HCT116 (cell line): Measurements from ENCODE around the gene GCNT2. TPM values are rescaled to one million over a fixed set of nuclear protein-coding genes. Genes with fewer than 3 reads are reported as not detected.

Source experiments
- ATAC-seq: fragments of 200-7000 bp; cut with Tn5 transposase; 2 replicates; pipeline ENCODE4 v1.9.1; 2020; ENCODE audit warnings: mild to moderate bottlenecking, moderate library complexity
- BruUV-seq: library from RNA; stranded (reverse); fragments of 400-500 nt; replicated peaks from 2 replicates; lab custom pipeline; 2021; lab: Mats Ljungman, UMichigan
- CTCF ChIA-PET: fragments of 300-600 bp; sonication (Branson Sonifier 250); formaldehyde crosslinking; loops from one replicate; lab custom pipeline; 2021; ENCODE audit warnings: antibody characterized with exemption; lab: Charles Lee
- POLR2A ChIA-PET: fragments of 300-600, 350-600 bp; sonication (Branson Sonifier 250); formaldehyde crosslinking; loops from one replicate; lab custom pipeline; 2021; ENCODE audit warnings: antibody characterized with exemption; lab: Charles Lee
- RAD21 ChIA-PET, 2 experiments: fragments of 300-600 bp; sonication (Branson Sonifier 250); formaldehyde crosslinking; loops; one replicate each; lab custom pipeline; 2023; ENCODE audit warnings: low total read pairs in 2 of 2; ENCODE audit not compliant: uncharacterized antibody in 2 of 2, unreplicated experiment in 2 of 2, low non-redundant PET in 1 of 2; lab: Charles Lee
- DNase-seq: peaks from one replicate; pipeline ENCODE4 v3.0.0-alpha.2; 2010; ENCODE audit warnings: low read depth, low spot score
- H2AFZ ChIP-seq: fragments of 200-600 bp; shearing (Covaris generic), sonication (generic); 2 replicates; pipeline ENCODE4 v1.6.1; 2017; ENCODE audit warnings: low read depth, mixed run types, mixed read lengths, antibody characterized with exemption, low read length; ENCODE audit not compliant: poor library complexity, severe bottlenecking
- H3K27ac ChIP-seq: 2 replicates; pipeline ENCODE4 v1.5.1; 2012; ENCODE audit warnings: low read depth, low read length
- H3K27me3 ChIP-seq: fragments of 200-600 bp; sonication (generic); 2 replicates; pipeline ENCODE4 v1.6.1; 2016; ENCODE audit warnings: mixed run types, low read length, mixed read lengths; ENCODE audit not compliant: insufficient read depth
- H3K36me3 ChIP-seq, 2 experiments: fragments of 200-500 bp in 1 of 2; fragments of 200-600 bp in 1 of 2; sonication (Bioruptor generic) in 1 of 2; sonication (generic) in 1 of 2; 2 replicates each; pipeline versions ENCODE4 v1.5.1 to v1.6.1; 2014 to 2016; ENCODE audit warnings: low read length in 2 of 2, inconsistent platforms in 1 of 2, mixed read lengths in 1 of 2, mixed run types in 1 of 2; ENCODE audit not compliant: insufficient read depth in 2 of 2, control insufficient read depth in 1 of 2
- H3K4me1 ChIP-seq, 2 experiments: fragments of 200-600 bp in 1 of 2; sonication (generic) in 1 of 2; 2 replicates each; pipeline versions ENCODE4 v1.5.1 to v1.6.1; 2012 to 2017; ENCODE audit warnings: low read length in 2 of 2, inconsistent platforms in 1 of 2, mild to moderate bottlenecking in 1 of 2, mixed read lengths in 1 of 2, mixed run types in 1 of 2, moderate library complexity in 1 of 2; ENCODE audit not compliant: insufficient read depth in 2 of 2, control insufficient read depth in 1 of 2
- H3K4me2 ChIP-seq: fragments of 200-600 bp; sonication (generic); 2 replicates; pipeline ENCODE4 v1.6.1; 2017; ENCODE audit warnings: mixed run types, low read length, mixed read lengths
- H3K4me3 ChIP-seq, 2 experiments: fragments of 200-600 bp in 1 of 2; sonication (generic) in 1 of 2; replicated peaks in 1 of 2; 2 replicates each; pipeline ENCODE4 v1.5.1; 2011 to 2016; ENCODE audit warnings: low read length in 2 of 2, control low read depth in 1 of 2, low read depth in 1 of 2, mild to moderate bottlenecking in 1 of 2, mixed read lengths in 1 of 2, mixed run types in 1 of 2
- H3K79me2 ChIP-seq: fragments of 200-600 bp; sonication (generic); 2 replicates; pipeline ENCODE4 v1.6.1; 2017; ENCODE audit warnings: mild to moderate bottlenecking, mixed run types, low read length, moderate library complexity, mixed read lengths; ENCODE audit not compliant: insufficient read depth
- H3K9ac ChIP-seq: fragments of 200-600 bp; sonication (generic); 2 replicates; pipeline ENCODE4 v1.6.1; 2016; ENCODE audit warnings: low read length, mixed read lengths
- H3K9me2 ChIP-seq: fragments of 200-600 bp; sonication (generic), shearing (Covaris generic); 2 replicates; pipeline ENCODE4 v1.6.1; 2017; ENCODE audit warnings: mixed run types, mild to moderate bottlenecking, moderate library complexity; ENCODE audit not compliant: insufficient read depth
- H3K9me3 ChIP-seq, 2 experiments: fragments of 200-500 bp in 1 of 2; fragments of 200-600 bp in 1 of 2; sonication (Bioruptor generic) in 1 of 2; sonication (generic) in 1 of 2; 2 replicates each; pipeline ENCODE4 v1.6.1; 2014 to 2017; ENCODE audit warnings: low read length in 2 of 2, mixed read lengths in 2 of 2, inconsistent platforms in 1 of 2, low read depth in 1 of 2, mild to moderate bottlenecking in 1 of 2, mixed run types in 1 of 2, moderate library complexity in 1 of 2; ENCODE audit not compliant: control insufficient read depth in 1 of 2, insufficient read depth in 1 of 2
- H4K20me1 ChIP-seq: fragments of 200-600 bp; sonication (generic), shearing (Covaris generic); 2 replicates; pipeline ENCODE4 v1.6.1; 2017; ENCODE audit warnings: mixed run types, mild to moderate bottlenecking, moderate library complexity; ENCODE audit not compliant: insufficient read depth
- ATF3 ChIP-seq: IDR thresholded peaks from 2 replicates; pipeline ENCODE4 v1.6.1; 2012
- CBX3 ChIP-seq: IDR thresholded peaks from 2 replicates; pipeline ENCODE4 v1.6.1; 2012; ENCODE audit warnings: low read depth
- CTCF ChIP-seq, 3 experiments: fragments of 200-600 bp in 1 of 3; sonication (generic) in 1 of 3; IDR thresholded peaks in 2 of 3; conservative IDR thresholded peaks in 1 of 3; 2 replicates each; pipeline ENCODE4 v1.5.1; 2012 to 2017; ENCODE audit warnings: low read depth in 2 of 3, low read length in 2 of 3, antibody characterized with exemption in 1 of 3, borderline replicate concordance in 1 of 3, control low read depth in 1 of 3, mild to moderate bottlenecking in 1 of 3, mixed read lengths in 1 of 3, mixed run types in 1 of 3, moderate library complexity in 1 of 3; ENCODE audit not compliant: insufficient read depth in 1 of 3
- EGR1 ChIP-seq: IDR thresholded peaks from 2 replicates; pipeline ENCODE4 v1.6.1; 2012; ENCODE audit warnings: low read depth
- ELF1 ChIP-seq: IDR thresholded peaks from 2 replicates; pipeline ENCODE4 v1.6.1; 2012; ENCODE audit warnings: low read depth, borderline replicate concordance
- EZH2phosphoT487 ChIP-seq: fragments of 200-600 bp; IDR thresholded peaks from 2 replicates; pipeline ENCODE4 v1.6.1; 2018; ENCODE audit warnings: antibody characterized with exemption, borderline replicate concordance
- FOSL1 ChIP-seq: IDR thresholded peaks from 2 replicates; pipeline ENCODE4 v1.6.1; 2012; ENCODE audit warnings: low read depth
- JUND ChIP-seq: IDR thresholded peaks from 2 replicates; pipeline ENCODE4 v1.6.1; 2012
- POLR2A ChIP-seq: IDR thresholded peaks from 2 replicates; pipeline ENCODE4 v1.7.0; 2011; ENCODE audit warnings: borderline replicate concordance; ENCODE audit not compliant: insufficient read depth, insufficient read length; ENCODE audit errors: extremely low read depth
- POLR2AphosphoS5 ChIP-seq: IDR thresholded peaks from 2 replicates; pipeline ENCODE4 v1.6.1; 2011; ENCODE audit warnings: mild to moderate bottlenecking, low read depth, low read length, moderate library complexity
- RAD21 ChIP-seq: IDR thresholded peaks from 2 replicates; pipeline ENCODE4 v1.6.1; 2012; ENCODE audit warnings: low read depth, mild to moderate bottlenecking
- REST ChIP-seq: IDR thresholded peaks from 2 replicates; pipeline ENCODE4 v1.6.1; 2012; ENCODE audit warnings: low read depth
- SP1 ChIP-seq: IDR thresholded peaks from 2 replicates; pipeline ENCODE4 v1.6.1; 2012; ENCODE audit warnings: low read depth
- SRF ChIP-seq: IDR thresholded peaks from 2 replicates; pipeline ENCODE4 v1.6.1; 2012; ENCODE audit warnings: low read depth
- YY1 ChIP-seq: IDR thresholded peaks from 2 replicates; pipeline ENCODE4 v1.6.1; 2011; ENCODE audit warnings: low read length, low read depth, moderate library complexity, mild to moderate bottlenecking; ENCODE audit not compliant: insufficient replicate concordance; ENCODE audit errors: extremely low read depth
- ZBTB33 ChIP-seq: IDR thresholded peaks from 2 replicates; pipeline ENCODE4 v1.6.1; 2011; ENCODE audit warnings: mild to moderate bottlenecking, low read length, moderate library complexity; ENCODE audit not compliant: insufficient replicate concordance; ENCODE audit errors: extremely low read depth
- ZFX ChIP-seq: fragments of 450-650 bp; IDR thresholded peaks from 2 replicates; pipeline ENCODE4 v1.6.1; 2017
- ZNF274 ChIP-seq: fragments of 200-500 bp; sonication (Bioruptor generic); IDR thresholded peaks from 2 replicates; pipeline ENCODE4 v1.6.1; 2014; ENCODE audit warnings: mild to moderate bottlenecking, low read depth, low read length, inconsistent platforms
- intact Hi-C: fragments of 100-400 bp; cut with micrococcal nuclease; formaldehyde crosslinking; loops from 2 replicates; pipeline ENCODE4 v1.10.0; 2022
- total RNA-seq: library from RNA; stranded (reverse); gene quantifications from one replicate; pipeline ENCODE4 v1.2.1, GENCODE V29; 2021; ENCODE audit not compliant: unreplicated experiment

The GCNT2 gene
- total RNA-seq, 1 experiment from 2014 or later: 0.74 TPM

GRCh38 chr6:10585209-10585845 is 64.2 kb downstream of the GCNT2 start:
- TF ChIP-seq ZFX: no peak
- no peak for TF ChIP-seq POLR2AphosphoS5
- TF ChIP-seq SP1: no peak
- no peak for TF ChIP-seq FOSL1
- no peak for TF ChIP-seq JUND
- no peak for TF ChIP-seq CBX3
- TF ChIP-seq ZNF274: no peak
- TF ChIP-seq EZH2phosphoT487: no peak
- TF ChIP-seq RAD21: no peak
- no peak for TF ChIP-seq CTCF (IDR thresholded peaks at IDR 0.05 in 2 of 3, conservative IDR thresholded peaks at IDR 0.05 in 1 of 3; ENCODE audit: borderline replicate concordance in 1 of 3, insufficient read depth in 1 of 3, low read depth in 2 of 3, low read length in 2 of 3)
- no peak for TF ChIP-seq YY1
- TF ChIP-seq ZBTB33: no peak
- no peak for TF ChIP-seq ELF1
- TF ChIP-seq SRF: no peak
- TF ChIP-seq POLR2A: no peak
- TF ChIP-seq REST: no peak
- TF ChIP-seq ATF3: no peak
- no peak for TF ChIP-seq EGR1
- Histone ChIP-seq H3K27me3 (no peaks in the 10 kb centered on the region), H3K9ac (no peak overlapping the region), H4K20me1 (no peaks in the 10 kb centered on the region), H3K4me2 (no peak overlapping the region), H3K36me3 (no peaks in the 10 kb centered on the region), H3K9me3 (no peaks in the 10 kb centered on the region), H3K4me1 (no peaks in the 10 kb centered on the region), H2AFZ (no peak overlapping the region), H3K79me2 (no peaks in the 10 kb centered on the region), H3K9me2 (no peaks in the 10 kb centered on the region), H3K27ac (no peak overlapping the region), H3K4me3 (no peak overlapping the region)
- no TSS peak for BruUV-seq
- POLR2A ChIA-PET: no interaction called here
- DNase-seq: no peak
- RAD21 ChIA-PET: no interaction called here
- ATAC-seq: no peak
- CTCF ChIA-PET: no interaction called here
- intact Hi-C loops: no loop called here
